ENCODE data around the gene ARHGAP29.
"Not testable (repeated sequence)": the region's sequence is repeated elsewhere in the genome, so short reads cannot be mapped to it uniquely, and the experiment has no call there.

DNA sequence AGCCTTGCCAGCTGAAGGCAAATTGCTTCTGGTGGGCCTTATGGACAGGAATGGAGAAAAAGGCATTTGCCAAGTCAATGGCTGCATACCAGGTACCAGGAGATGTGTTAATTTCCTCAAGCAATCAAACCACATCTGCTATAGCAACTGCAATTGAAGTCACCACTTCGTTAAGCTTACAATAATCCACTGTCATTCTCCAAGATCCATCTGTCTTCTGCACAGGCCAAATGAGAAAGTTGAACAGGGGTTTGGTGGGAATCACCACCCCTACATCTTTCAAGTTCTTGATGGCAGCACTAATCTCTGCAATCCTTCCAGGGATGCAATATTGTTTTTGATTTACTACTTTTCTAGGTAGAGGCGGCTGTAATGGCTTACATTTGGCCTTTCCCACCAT is 72.5 kb downstream of the ARHGAP29 start:
- not testable (repeated sequence) for TF ChIP-seq ZFP36 (IDR thresholded peaks at IDR 0.05; ENCODE audit: borderline replicate concordance, partially characterized antibody); POLR2A (IDR thresholded peaks at IDR 0.05; ENCODE audit: low read length); MAZ (IDR thresholded peaks at IDR 0.05; ENCODE audit: borderline replicate concordance, low read depth, low read length); EHMT2 (IDR thresholded peaks at IDR 0.05; ENCODE audit: low read depth); RAD21 (conservative IDR thresholded peaks at IDR 0.05 in 1 of 2, IDR thresholded peaks at IDR 0.05 in 1 of 2); NFE2L2 (conservative IDR thresholded peaks at IDR 0.05; ENCODE audit: low read length); HOXA7 (CRISPR knock-in tag; IDR thresholded peaks at IDR 0.05); RCOR1 (IDR thresholded peaks at IDR 0.05; ENCODE audit: low read depth, low read length)
- TF ChIP-seq, protein P1, sequence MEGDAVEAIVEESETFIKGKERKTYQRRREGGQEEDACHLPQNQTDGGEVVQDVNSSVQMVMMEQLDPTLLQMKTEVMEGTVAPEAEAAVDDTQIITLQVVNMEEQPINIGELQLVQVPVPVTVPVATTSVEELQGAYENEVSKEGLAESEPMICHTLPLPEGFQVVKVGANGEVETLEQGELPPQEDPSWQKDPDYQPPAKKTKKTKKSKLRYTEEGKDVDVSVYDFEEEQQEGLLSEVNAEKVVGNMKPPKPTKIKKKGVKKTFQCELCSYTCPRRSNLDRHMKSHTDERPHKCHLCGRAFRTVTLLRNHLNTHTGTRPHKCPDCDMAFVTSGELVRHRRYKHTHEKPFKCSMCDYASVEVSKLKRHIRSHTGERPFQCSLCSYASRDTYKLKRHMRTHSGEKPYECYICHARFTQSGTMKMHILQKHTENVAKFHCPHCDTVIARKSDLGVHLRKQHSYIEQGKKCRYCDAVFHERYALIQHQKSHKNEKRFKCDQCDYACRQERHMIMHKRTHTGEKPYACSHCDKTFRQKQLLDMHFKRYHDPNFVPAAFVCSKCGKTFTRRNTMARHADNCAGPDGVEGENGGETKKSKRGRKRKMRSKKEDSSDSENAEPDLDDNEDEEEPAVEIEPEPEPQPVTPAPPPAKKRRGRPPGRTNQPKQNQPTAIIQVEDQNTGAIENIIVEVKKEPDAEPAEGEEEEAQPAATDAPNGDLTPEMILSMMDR (IDR thresholded peaks at IDR 0.05), result not testable (repeated sequence)
- TF ChIP-seq, protein P2, sequence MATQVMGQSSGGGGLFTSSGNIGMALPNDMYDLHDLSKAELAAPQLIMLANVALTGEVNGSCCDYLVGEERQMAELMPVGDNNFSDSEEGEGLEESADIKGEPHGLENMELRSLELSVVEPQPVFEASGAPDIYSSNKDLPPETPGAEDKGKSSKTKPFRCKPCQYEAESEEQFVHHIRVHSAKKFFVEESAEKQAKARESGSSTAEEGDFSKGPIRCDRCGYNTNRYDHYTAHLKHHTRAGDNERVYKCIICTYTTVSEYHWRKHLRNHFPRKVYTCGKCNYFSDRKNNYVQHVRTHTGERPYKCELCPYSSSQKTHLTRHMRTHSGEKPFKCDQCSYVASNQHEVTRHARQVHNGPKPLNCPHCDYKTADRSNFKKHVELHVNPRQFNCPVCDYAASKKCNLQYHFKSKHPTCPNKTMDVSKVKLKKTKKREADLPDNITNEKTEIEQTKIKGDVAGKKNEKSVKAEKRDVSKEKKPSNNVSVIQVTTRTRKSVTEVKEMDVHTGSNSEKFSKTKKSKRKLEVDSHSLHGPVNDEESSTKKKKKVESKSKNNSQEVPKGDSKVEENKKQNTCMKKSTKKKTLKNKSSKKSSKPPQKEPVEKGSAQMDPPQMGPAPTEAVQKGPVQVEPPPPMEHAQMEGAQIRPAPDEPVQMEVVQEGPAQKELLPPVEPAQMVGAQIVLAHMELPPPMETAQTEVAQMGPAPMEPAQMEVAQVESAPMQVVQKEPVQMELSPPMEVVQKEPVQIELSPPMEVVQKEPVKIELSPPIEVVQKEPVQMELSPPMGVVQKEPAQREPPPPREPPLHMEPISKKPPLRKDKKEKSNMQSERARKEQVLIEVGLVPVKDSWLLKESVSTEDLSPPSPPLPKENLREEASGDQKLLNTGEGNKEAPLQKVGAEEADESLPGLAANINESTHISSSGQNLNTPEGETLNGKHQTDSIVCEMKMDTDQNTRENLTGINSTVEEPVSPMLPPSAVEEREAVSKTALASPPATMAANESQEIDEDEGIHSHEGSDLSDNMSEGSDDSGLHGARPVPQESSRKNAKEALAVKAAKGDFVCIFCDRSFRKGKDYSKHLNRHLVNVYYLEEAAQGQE (IDR thresholded peaks at IDR 0.05), result not testable (repeated sequence)
- TF ChIP-seq, protein P3, sequence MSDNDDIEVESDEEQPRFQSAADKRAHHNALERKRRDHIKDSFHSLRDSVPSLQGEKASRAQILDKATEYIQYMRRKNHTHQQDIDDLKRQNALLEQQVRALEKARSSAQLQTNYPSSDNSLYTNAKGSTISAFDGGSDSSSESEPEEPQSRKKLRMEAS (IDR thresholded peaks at IDR 0.05), result not testable (repeated sequence)
- TF ChIP-seq, protein P4, sequence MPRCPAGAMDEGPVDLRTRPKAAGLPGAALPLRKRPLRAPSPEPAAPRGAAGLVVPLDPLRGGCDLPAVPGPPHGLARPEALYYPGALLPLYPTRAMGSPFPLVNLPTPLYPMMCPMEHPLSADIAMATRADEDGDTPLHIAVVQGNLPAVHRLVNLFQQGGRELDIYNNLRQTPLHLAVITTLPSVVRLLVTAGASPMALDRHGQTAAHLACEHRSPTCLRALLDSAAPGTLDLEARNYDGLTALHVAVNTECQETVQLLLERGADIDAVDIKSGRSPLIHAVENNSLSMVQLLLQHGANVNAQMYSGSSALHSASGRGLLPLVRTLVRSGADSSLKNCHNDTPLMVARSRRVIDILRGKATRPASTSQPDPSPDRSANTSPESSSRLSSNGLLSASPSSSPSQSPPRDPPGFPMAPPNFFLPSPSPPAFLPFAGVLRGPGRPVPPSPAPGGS (IDR thresholded peaks at IDR 0.05), result not testable (repeated sequence)
